GM12878 (cell line): ENCODE data around the gene KLHDC1. TPM values are rescaled to one million over a fixed set of nuclear protein-coding genes. Genes with fewer than 3 reads are reported as not detected.

ENCODE experiments used
- ATF7 ChIP-seq: fragments of 450-650 bp; IDR thresholded peaks from 2 replicates; pipeline ENCODE4 v1.6.1; 2016; ENCODE audit warnings: low read depth, mild to moderate bottlenecking
- BCLAF1 ChIP-seq: fragments of 450-650 bp; IDR thresholded peaks from 2 replicates; pipeline ENCODE4 v1.6.1; 2017; ENCODE audit warnings: antibody characterized with exemption, mild to moderate bottlenecking, moderate library complexity
- BHLHE40 ChIP-seq, 2 experiments: fragments of 450-650 bp in 1 of 2; IDR thresholded peaks; 2 replicates each; pipeline ENCODE4 v1.6.1; 2011 to 2017; ENCODE audit warnings: low read depth in 2 of 2, borderline replicate concordance in 1 of 2, improper control_type of control experiment in 1 of 2, low read length in 1 of 2, mild to moderate bottlenecking in 1 of 2
- CREM ChIP-seq: IDR thresholded peaks from 2 replicates; pipeline ENCODE4 v1.6.1; 2014; ENCODE audit warnings: antibody characterized with exemption, low read depth
- HCFC1 ChIP-seq: fragments of 150-350 bp; IDR thresholded peaks from 2 replicates; pipeline ENCODE4 v1.6.1; 2014; ENCODE audit warnings: low read length
- IKZF1 ChIP-seq: fragments of 450-650 bp; conservative IDR thresholded peaks from 2 replicates; pipeline ENCODE4 v1.6.1; 2017; ENCODE audit warnings: antibody characterized with exemption, mild to moderate bottlenecking
- JUNB ChIP-seq: IDR thresholded peaks from 2 replicates; pipeline ENCODE4 v1.6.1; 2016; ENCODE audit warnings: antibody characterized with exemption, mild to moderate bottlenecking
- MLLT1 ChIP-seq: fragments of 450-650 bp; IDR thresholded peaks from 2 replicates; pipeline ENCODE4 v1.6.1; 2016; ENCODE audit warnings: mild to moderate bottlenecking
- MTA2 ChIP-seq: fragments of 450-650 bp; IDR thresholded peaks from 2 replicates; pipeline ENCODE4 v1.6.1; 2016; ENCODE audit warnings: low read depth, mild to moderate bottlenecking, moderate library complexity
- MXI1 ChIP-seq: fragments of 150-350 bp; IDR thresholded peaks from 2 replicates; pipeline ENCODE4 v1.6.1; 2011; ENCODE audit warnings: low read depth, mild to moderate bottlenecking, inconsistent platforms, low read length, improper control_type of control experiment
- MYC ChIP-seq: IDR thresholded peaks from 2 replicates; pipeline ENCODE4 v1.6.1; 2011; ENCODE audit warnings: mild to moderate bottlenecking, low read length, moderate library complexity, inconsistent platforms; ENCODE audit not compliant: insufficient read depth, insufficient replicate concordance, insufficient read length, severe bottlenecking
- NBN ChIP-seq: fragments of 450-650 bp; IDR thresholded peaks from 2 replicates; pipeline ENCODE4 v1.6.1; 2016
- PML ChIP-seq: IDR thresholded peaks from 2 replicates; pipeline ENCODE4 v1.6.1; 2012; ENCODE audit warnings: low read length, inconsistent platforms
- PRDM15 ChIP-seq: fragments of 450-650 bp; formaldehyde crosslinking; IDR thresholded peaks from 2 replicates; pipeline ENCODE4 v1.4.0; 2020; ENCODE audit warnings: mild to moderate bottlenecking, moderate library complexity
- RUNX3 ChIP-seq: IDR thresholded peaks from 2 replicates; pipeline ENCODE4 v1.6.1; 2012; ENCODE audit warnings: low read length, inconsistent platforms
- SMAD5 ChIP-seq: IDR thresholded peaks from 2 replicates; pipeline ENCODE4 v1.6.1; 2016; ENCODE audit warnings: antibody characterized with exemption, low read depth
- USF2 ChIP-seq: IDR thresholded peaks from 2 replicates; pipeline ENCODE4 v1.6.1; 2011; ENCODE audit warnings: low read depth, low read length, improper control_type of control experiment, borderline replicate concordance
- YY1 ChIP-seq: IDR thresholded peaks from 2 replicates; pipeline ENCODE4 v1.6.1; 2011; ENCODE audit warnings: low read depth, mild to moderate bottlenecking, low read length
- ZBED1 ChIP-seq: IDR thresholded peaks from 2 replicates; pipeline ENCODE4 v1.6.1; 2016; ENCODE audit warnings: borderline replicate concordance
- ZNF384 ChIP-seq: IDR thresholded peaks from 2 replicates; pipeline ENCODE4 v1.6.1; 2012; ENCODE audit warnings: low read depth, mild to moderate bottlenecking, low read length, improper control_type of control experiment, borderline replicate concordance
- polyA plus RNA-seq, 11 experiments: library from polyadenylated mRNA; depleted of rRNA in 4 of 11; unstranded in 6 of 11; stranded (reverse) in 5 of 11; fragments of >200 nt; fragmentation: Nextera tagmentation in 4 of 11; fragmentation: Illumina TruSeq in 1 of 11; extraction: Ambion mirVana in 4 of 11; extraction: Trizol in 1 of 11; gene quantifications; 1 replicate in 1 of 11; 2 replicates in 10 of 11; pipeline versions ENCODE4 v1.2.1 to v1.2.3, GENCODE V29; 2011 to 2016; ENCODE audit warnings: inconsistent platforms in 2 of 11, missing spikeins in 2 of 11, low read depth in 1 of 11
- total RNA-seq, 4 experiments: library from RNA; depleted of rRNA in 3 of 4; stranded (reverse); fragments of >200 nt in 3 of 4; fragmentation: Illumina TruSeq in 1 of 4; extraction: Trizol in 1 of 4; gene quantifications; 2 replicates each; pipeline versions ENCODE4 v1.2.1 to v1.2.3, GENCODE V29; 2013 to 2021

Gene KLHDC1
- total and polyA plus RNA-seq, 10 of the 15 experiments (the other 5 are each of a cell fraction or from before 2014, with no cell fraction given): 0.22 to 0.98 (median 0.55) TPM

- TF ChIP-seq MYC: peak; percentile 29
- TF ChIP-seq ZNF384: no peak
- TF ChIP-seq HCFC1: no peak
- 0 out of 2 replicates have a peak, but pooled peaks have one; percentile 23 for TF ChIP-seq MTA2
- TF ChIP-seq MLLT1: peak; percentile 97
- TF ChIP-seq ZBED1: no peak
- TF ChIP-seq CREM: no peak
- TF ChIP-seq YY1: peak; percentile 97
- peak; percentile 57; the same call in 1 of the 2 replicates for TF ChIP-seq MXI1
- no peak for TF ChIP-seq JUNB
- no peak for TF ChIP-seq BCLAF1
- TF ChIP-seq RUNX3: peak; percentile 15; the same call in 1 of the 2 replicates
- no peak for TF ChIP-seq SMAD5
- no peak for TF ChIP-seq NBN
- TF ChIP-seq BHLHE40 (IDR thresholded peaks at IDR 0.05; ENCODE audit: borderline replicate concordance in 1 of 2, low read depth in 2 of 2, low read length in 1 of 2): peak in 1 of 2 experiments; percentile 39; a peak in 2 of 4 replicates
- peak; percentile 63 for TF ChIP-seq IKZF1
- TF ChIP-seq PML: peak; percentile 73; the same call in 1 of the 2 replicates
- no peak for TF ChIP-seq USF2
- no peak for TF ChIP-seq ATF7
- no peak for TF ChIP-seq PRDM15 (CRISPR knock-in tag)
These were observed 4.8 kb upstream of the KLHDC1 start, which contains the start of gene POLE2 (continued) for GRCh38 chr14:49687942-49688700.
